Colonic mucosa (tissue), 4 donors: ENCODE data around the gene GMCL2. TPM values are rescaled to one million over a fixed set of nuclear protein-coding genes. Genes with fewer than 3 reads are reported as not detected.

ENCODE experiments used
- DNase-seq: peaks from one replicate; pipeline ENCODE4 v3.0.0-alpha.2; 2020
- H3K27ac ChIP-seq: fragments of 200-600 bp; one replicate; pipeline ENCODE4 v1.8.0; 2021
- H3K27me3 ChIP-seq: fragments of 200-600 bp; one replicate; pipeline ENCODE4 v1.8.0; 2021
- H3K36me3 ChIP-seq: fragments of 200-600 bp; one replicate; pipeline ENCODE4 v1.8.0; 2021
- H3K4me1 ChIP-seq: fragments of 200-600 bp; one replicate; pipeline ENCODE4 v1.8.0; 2021; ENCODE audit warnings: mild to moderate bottlenecking
- H3K4me3 ChIP-seq: fragments of 200-600 bp; one replicate; pipeline ENCODE4 v1.8.0; 2021
- H3K9ac ChIP-seq, 2 donors: one replicate each; pipeline ENCODE4 v1.7.0; 2013; ENCODE audit warnings: control low read depth in 2 of 2, low read depth in 2 of 2, low read length in 2 of 2
- H3K9me3 ChIP-seq: fragments of 200-600 bp; one replicate; pipeline ENCODE4 v1.8.0; 2021
- intact Hi-C: fragments of 100-400 bp; cut with DNase I; formaldehyde crosslinking; loops from one replicate; pipeline ENCODE4 v1.14.1; 2022
- total RNA-seq, 2 donors: library from RNA; stranded (reverse); fragmentation: NEBNext Ultra II Directional in 1 of 2; extraction: Animal tissue kit (Norgen Biotek cat#: 25700) in 1 of 2; gene quantifications; one replicate each; pipeline ENCODE4 v1.2.1, GENCODE V29; 2021
- TF ChIP-seq, protein P1 (sequence below): fragments of 200-600 bp; IDR thresholded peaks from one replicate; pipeline ENCODE4 v1.8.0; 2022; ENCODE audit warnings: antibody characterized with exemption, mild to moderate bottlenecking
- donor health status: healthy.
- donor health status: DM: no; HTN: no; CAD: no.
- donor health status: DM: no; HTN: no; CAD: no.

GMCL2 gene
- total RNA-seq, 2 donors from 2014 or later: not detected

- H3K27me3 ChIP-seq: no peaks in the 10 kb centered on the region
- no peak overlapping the region for H3K27ac ChIP-seq
- DNase-seq: no peak
- no peaks in the 10 kb centered on the region for H3K4me1 ChIP-seq
- H3K9ac ChIP-seq: no peak overlapping the region
- TF ChIP-seq, protein P1, sequence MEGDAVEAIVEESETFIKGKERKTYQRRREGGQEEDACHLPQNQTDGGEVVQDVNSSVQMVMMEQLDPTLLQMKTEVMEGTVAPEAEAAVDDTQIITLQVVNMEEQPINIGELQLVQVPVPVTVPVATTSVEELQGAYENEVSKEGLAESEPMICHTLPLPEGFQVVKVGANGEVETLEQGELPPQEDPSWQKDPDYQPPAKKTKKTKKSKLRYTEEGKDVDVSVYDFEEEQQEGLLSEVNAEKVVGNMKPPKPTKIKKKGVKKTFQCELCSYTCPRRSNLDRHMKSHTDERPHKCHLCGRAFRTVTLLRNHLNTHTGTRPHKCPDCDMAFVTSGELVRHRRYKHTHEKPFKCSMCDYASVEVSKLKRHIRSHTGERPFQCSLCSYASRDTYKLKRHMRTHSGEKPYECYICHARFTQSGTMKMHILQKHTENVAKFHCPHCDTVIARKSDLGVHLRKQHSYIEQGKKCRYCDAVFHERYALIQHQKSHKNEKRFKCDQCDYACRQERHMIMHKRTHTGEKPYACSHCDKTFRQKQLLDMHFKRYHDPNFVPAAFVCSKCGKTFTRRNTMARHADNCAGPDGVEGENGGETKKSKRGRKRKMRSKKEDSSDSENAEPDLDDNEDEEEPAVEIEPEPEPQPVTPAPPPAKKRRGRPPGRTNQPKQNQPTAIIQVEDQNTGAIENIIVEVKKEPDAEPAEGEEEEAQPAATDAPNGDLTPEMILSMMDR: no peak
- intact Hi-C loops: no loop called here
- H3K9me3 ChIP-seq: no peaks in the 10 kb centered on the region
- H3K36me3 ChIP-seq: no peaks in the 10 kb centered on the region
- H3K4me3 ChIP-seq: no peak overlapping the region
Measured at GRCh38 chr5:178186427-178186826, 744 bp downstream of the GMCL2 start.

GRCh38 chr5:178182158-178182876, 4.9 kb downstream of the GMCL2 start:
- Histone ChIP-seq H3K9ac (no peak overlapping the region), H3K4me3 (no peak overlapping the region), H3K27ac (no peak overlapping the region), H3K9me3 (no peaks in the 10 kb centered on the region), H3K36me3 (no peaks in the 10 kb centered on the region), H3K27me3 (no peaks in the 10 kb centered on the region), H3K4me1 (no peaks in the 10 kb centered on the region)
- intact Hi-C loops: no loop called here
- TF ChIP-seq, protein P1: no peak
- DNase-seq: no peak

GRCh38 chr5:178180141-178180863, 6.9 kb downstream of the GMCL2 start:
- no peak overlapping the region for H3K27ac ChIP-seq
- H3K9me3 ChIP-seq: no peaks in the 10 kb centered on the region
- no peak for DNase-seq
- no peak overlapping the region for H3K4me3 ChIP-seq
- intact Hi-C loops: no loop called here
- TF ChIP-seq, protein P1: no peak
- H3K4me1 ChIP-seq: no peaks in the 10 kb centered on the region
- H3K36me3 ChIP-seq: no peaks in the 10 kb centered on the region
- H3K27me3 ChIP-seq: no peaks in the 10 kb centered on the region
- H3K9ac ChIP-seq: no peak overlapping the region

DNA sequence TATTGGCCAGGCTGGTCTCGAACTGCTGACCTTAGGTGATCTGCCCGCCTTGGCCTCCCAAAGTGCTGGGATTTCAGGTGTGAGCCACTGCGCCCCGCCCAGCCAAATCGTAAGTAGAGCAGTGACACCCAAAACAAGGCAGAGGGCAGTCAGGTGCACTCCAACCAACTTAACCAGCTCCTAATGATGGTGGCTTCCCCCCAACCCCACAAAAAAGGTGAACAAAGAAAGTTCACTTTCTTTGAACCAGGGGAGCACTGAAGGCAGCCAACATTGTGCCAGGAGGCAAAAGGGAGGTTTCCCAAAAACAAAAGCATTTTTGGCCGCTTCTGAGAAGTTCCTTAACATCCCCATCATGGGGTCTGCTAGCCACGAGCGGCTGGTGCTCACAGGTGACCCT, 9.6 kb downstream of the GMCL2 start:
- Histone ChIP-seq H3K4me3 (no peak overlapping the region), H3K9ac (no peak overlapping the region), H3K27me3 (no peaks in the 10 kb centered on the region), H3K27ac (no peak overlapping the region), H3K9me3 (no peaks in the 10 kb centered on the region), H3K36me3 (no peaks in the 10 kb centered on the region), H3K4me1 (no peaks in the 10 kb centered on the region)
- DNase-seq: no peak
- TF ChIP-seq, protein P1: no peak
- intact Hi-C loops: no loop called here

- H3K9ac ChIP-seq: no peak overlapping the region
- no peaks in the 10 kb centered on the region for H3K9me3 ChIP-seq
- H3K4me3 ChIP-seq: no peak overlapping the region
- TF ChIP-seq, protein P1: no peak
- no peaks in the 10 kb centered on the region for H3K36me3 ChIP-seq
- DNase-seq: no peak
- no peak overlapping the region for H3K27ac ChIP-seq
- H3K4me1 ChIP-seq: no peaks in the 10 kb centered on the region
- no peaks in the 10 kb centered on the region for H3K27me3 ChIP-seq
- intact Hi-C loops: no loop called here
Measured at GRCh38 chr5:178176791-178177190, 10.4 kb downstream of the GMCL2 start.
